ENCODE data around the gene CLEC2D.
A peak's percentile ranks its signal among the peaks of the same experiment; 100 is the strongest.
"Not testable (repeated sequence)": the region's sequence is repeated elsewhere in the genome, so short reads cannot be mapped to it uniquely, and the experiment has no call there.

The CLEC2D gene

DNA sequence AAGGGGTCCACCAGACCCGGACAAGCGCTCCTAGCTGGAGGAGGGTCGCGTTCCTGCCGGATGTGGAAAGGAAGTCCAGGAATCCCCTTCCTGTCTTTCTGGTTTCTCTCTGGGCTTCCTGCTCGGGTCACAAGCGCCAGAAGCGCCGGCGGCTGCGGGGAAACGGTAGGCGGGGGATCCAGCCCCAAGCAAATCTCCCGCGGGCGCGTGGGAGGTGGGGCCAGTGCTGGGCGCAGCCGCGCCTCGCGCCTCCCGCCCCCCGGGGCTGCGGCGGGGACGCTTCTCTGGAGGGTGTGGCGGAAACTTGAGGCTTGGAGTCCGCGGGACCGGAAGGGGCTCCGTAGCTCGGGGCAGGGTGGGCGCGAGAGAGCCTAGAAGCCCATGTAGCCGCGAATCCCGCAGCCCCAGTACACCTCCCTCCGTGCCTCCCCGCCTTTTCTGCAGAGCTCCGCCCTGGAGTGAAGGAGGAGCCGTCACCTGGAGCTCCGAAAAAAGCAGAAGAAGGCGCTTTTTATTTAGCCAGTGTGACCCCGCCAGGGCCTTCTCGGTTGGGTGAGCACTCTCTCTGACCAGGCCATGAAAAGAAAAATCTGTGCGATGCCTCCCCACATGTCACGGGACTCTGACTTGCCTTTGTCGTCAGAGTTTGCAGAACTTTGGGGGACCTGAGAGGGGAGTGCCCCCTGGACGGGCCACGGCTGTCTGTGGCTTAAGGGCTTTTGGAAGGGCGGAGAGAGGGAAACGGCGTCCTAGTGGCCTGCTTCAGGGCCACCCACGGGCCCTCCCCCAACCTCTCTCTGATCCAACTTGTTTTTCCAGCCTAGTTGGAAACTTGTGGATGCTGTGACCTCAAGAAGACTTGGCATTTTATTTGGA lies 21.4 kb upstream of the CLEC2D start:
- Mint-ChIP-seq H3K9me3 (peaks cover 8% of the 10 kb centered on the region), H3K4me1 (peaks cover 53% of the 10 kb centered on the region), H3K27ac (peak overlapping the region; percentile 92), H3K36me3 (peaks cover 63% of the 10 kb centered on the region), H3K4me3 (peak overlapping the region; percentile 83)
- DNase-seq (ENCODE audit: low spot score in 2 of 2) (peak; percentile 91 to 94), ATAC-seq (peak; percentile 82)

DNA sequence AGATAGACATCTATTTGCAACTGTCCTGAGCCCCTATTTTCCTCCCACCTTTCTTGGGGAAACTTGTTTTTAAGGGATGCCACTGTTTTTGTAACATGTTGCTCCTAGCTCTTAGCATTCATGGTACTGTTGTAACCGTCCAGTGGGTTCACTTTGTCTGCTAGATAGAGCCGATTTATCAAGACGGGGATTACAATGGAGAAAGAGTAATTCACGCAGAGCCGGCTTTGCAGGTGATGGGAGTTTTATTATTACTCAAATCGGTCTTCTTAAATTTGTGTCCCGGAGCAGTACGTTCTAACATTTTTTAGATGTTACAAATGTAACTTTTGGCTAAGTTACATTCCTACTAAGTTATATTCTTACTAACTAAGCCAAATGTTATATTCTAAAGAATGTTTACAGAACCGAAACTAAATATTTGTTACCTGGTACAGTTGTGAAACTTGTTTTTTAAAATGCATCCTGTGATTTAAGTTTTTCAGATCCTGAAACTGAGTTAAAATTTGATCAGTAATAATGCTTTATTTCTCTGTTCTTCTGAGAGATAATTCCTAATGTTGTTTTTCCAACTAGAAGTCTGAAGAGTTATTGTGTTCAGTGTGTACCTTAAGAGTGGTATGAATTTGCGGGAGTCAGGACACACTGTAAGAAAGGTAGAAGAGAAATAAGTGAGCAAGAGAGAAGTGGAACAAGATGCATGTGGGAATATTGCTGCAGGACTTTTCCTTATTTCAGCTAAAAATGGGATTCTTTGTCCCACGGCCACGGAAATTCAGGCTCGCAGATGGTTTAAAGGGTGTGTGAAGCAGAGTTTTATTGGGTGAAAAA lies 20.6 kb upstream of the CLEC2D start:
- Mint-ChIP-seq H3K4me3 (peak overlapping the region; percentile 83), H3K9me3 (peaks cover 8% of the 10 kb centered on the region), H3K36me3 (peaks cover 71% of the 10 kb centered on the region), H3K27ac (peak overlapping the region; percentile 92), H3K4me1 (peaks cover 53% of the 10 kb centered on the region)
- ATAC-seq (no peak), DNase-seq (ENCODE audit: low spot score in 2 of 2) (no peak)

DNA sequence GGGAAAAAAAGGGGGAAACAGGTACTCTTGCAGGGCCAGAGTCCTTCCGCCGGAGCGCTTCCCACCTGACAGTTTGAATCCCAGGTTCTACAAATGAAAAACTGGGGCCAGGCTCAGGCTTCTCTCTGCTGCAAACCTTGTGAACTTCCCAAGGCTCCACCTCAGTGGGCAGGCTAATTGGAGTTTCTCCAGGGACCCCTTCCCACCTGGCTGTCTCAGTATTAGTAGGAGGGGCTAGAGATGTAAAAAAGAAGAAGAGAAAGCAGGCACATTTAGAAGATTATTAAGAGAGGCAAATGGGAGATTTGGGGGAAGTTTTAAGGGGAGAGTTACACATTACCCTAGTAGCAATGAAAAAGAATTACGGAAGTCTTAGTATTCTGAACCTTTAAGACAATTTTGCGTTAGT lies 20.0 kb upstream of the CLEC2D start:
- Mint-ChIP-seq H3K36me3 (peaks cover 77% of the 10 kb centered on the region), H3K9me3 (peaks cover 8% of the 10 kb centered on the region), H3K27ac (peak overlapping the region; percentile 92), H3K4me3 (peak overlapping the region; percentile 83), H3K4me1 (peaks cover 52% of the 10 kb centered on the region)
- no peak for ATAC-seq
- DNase-seq (ENCODE audit: low spot score in 2 of 2), result no peak

DNA sequence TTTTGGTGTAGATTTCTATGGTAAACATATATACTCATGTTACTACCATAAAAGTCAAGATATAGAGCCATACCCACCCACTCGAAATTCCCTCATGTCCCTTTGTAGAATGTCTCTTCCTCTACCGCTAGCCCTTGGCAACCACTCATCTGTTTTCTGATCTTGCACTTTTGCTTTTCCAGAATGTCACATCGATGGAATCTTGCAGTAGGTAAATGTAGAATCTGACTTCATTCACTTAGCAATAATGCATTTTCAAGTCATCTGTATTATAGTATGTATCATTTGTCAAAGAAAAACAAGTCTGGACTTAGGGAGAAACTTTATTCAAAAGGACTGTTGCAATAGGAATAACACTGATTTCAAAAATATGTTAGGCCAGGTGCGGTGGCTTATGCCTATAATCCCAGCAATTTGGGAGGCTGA lies 19.3 kb upstream of the CLEC2D start:
- peaks cover 82% of the 10 kb centered on the region for H3K36me3 Mint-ChIP-seq
- H3K27ac Mint-ChIP-seq, result peak overlapping the region; percentile 92
- H3K4me3 Mint-ChIP-seq, result peak overlapping the region; percentile 83
- H3K4me1 Mint-ChIP-seq, result peaks cover 52% of the 10 kb centered on the region
- ATAC-seq (no peak), DNase-seq (ENCODE audit: low spot score in 2 of 2) (no peak)
- H3K9me3 Mint-ChIP-seq, result peaks cover 5% of the 10 kb centered on the region

DNA sequence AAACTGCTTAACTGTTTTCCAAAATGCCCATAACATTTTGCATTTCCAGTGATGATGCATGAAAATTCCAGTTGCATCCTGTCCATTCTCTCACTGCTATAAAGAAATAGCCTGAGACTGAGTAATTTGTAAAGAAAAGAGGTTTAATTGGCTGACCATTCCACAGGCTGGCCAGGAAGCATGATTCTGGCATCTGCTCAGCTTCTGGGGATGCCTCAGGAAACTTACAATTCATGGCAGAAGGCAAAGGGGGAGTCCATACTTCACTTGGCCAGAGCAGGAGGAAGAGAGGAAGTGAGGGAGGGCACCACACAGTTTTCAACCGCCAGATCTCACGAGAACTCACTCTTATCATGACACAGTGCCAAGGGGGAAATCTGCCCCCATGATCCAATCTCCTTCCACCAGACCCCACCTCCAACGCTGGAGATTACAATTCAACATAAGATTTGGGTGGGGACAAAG lies 18.2 kb upstream of the CLEC2D start:
- H3K36me3 Mint-ChIP-seq, result peaks cover 87% of the 10 kb centered on the region
- H3K4me1 Mint-ChIP-seq, result peaks cover 58% of the 10 kb centered on the region
- ATAC-seq, result peak; percentile 29
- peak overlapping the region; percentile 92 for H3K27ac Mint-ChIP-seq
- peak overlapping the region; percentile 83 for H3K4me3 Mint-ChIP-seq
- DNase-seq (ENCODE audit: low spot score in 2 of 2), result peak in 1 of 2 donors; percentile 79
- H3K9me3 Mint-ChIP-seq, result peaks cover 2% of the 10 kb centered on the region

DNA sequence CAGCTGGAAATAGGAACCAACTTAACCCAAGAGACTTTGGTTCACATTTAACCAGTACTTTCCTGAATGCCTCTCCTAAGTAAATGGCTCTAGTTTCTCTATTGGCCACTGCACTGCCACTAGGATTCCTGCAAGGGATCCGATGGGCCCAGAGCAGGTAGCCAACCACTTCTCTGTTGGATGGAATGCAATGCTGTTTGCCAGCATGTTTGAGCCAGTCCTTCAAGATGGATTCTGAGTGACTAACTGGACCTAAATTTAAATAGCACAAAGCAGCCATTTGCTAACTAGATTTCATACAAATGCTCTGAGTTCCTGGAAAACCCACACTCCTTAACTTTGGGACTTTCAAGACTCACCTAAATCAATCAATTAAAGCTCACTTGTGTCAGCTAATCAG lies 9.5 kb upstream of the CLEC2D start:
- peak overlapping the region; percentile 71 for H3K27ac Mint-ChIP-seq
- peaks cover 59% of the 10 kb centered on the region for H3K4me1 Mint-ChIP-seq
- ATAC-seq (no peak), DNase-seq (ENCODE audit: low spot score in 2 of 2) (no peak)
- peaks cover 100% of the 10 kb centered on the region for H3K36me3 Mint-ChIP-seq
- H3K9me3 Mint-ChIP-seq, result peaks cover 3% of the 10 kb centered on the region
- H3K4me3 Mint-ChIP-seq, result no peak overlapping the region

DNA sequence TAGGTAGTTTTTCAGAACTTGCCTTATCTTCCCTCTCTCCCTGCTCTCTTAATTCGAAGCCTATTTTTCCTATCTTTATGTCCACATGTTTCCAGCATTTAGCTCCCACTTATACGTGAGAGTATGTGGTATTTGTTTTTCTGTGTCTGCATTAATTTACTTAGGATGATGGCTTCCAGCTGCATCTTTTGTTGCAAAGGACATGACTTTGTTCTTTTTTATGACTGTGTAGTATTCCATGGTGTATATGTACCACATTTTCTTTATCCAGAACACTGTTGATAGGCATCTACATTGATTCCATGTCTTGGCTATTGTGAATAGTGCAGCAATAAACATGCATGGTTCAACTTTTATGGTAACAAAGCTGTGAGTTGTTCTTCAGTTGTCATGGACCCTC lies 7.8 kb upstream of the CLEC2D start:
- no peak overlapping the region for H3K4me3 Mint-ChIP-seq
- peaks cover 96% of the 10 kb centered on the region for H3K36me3 Mint-ChIP-seq
- ATAC-seq (no peak), DNase-seq (ENCODE audit: low spot score in 2 of 2) (no peak)
- H3K4me1 Mint-ChIP-seq, result peaks cover 42% of the 10 kb centered on the region
- H3K27ac Mint-ChIP-seq, result peak overlapping the region; percentile 67
- peaks cover 3% of the 10 kb centered on the region for H3K9me3 Mint-ChIP-seq

DNA sequence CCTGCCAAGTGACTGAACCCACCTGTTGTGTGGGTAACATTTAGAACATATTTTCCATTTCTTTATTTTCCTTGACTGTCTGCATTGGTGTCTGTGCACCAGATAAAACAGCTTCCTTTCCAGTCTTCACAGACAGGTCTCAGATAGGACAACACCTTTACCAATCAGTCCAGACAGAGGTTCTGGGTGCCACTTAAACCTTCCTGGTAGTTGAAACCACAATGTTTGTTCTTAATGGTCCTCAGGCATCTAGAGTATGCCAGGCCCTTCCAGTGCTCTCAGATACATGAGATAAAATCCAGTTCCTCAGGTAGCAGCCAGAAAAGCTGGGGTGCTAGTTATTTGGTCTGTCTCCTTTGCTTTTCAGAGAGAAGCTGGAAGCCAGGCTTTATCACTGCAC lies 7.0 kb upstream of the CLEC2D start:
- no peak overlapping the region for H3K4me3 Mint-ChIP-seq
- ATAC-seq, result peak; percentile 38
- H3K4me1 Mint-ChIP-seq, result peaks cover 42% of the 10 kb centered on the region
- no peak for DNase-seq (ENCODE audit: low spot score in 2 of 2)
- H3K36me3 Mint-ChIP-seq, result peaks cover 96% of the 10 kb centered on the region
- H3K9me3 Mint-ChIP-seq, result peaks cover 3% of the 10 kb centered on the region
- H3K27ac Mint-ChIP-seq, result peak overlapping the region; percentile 67

DNA sequence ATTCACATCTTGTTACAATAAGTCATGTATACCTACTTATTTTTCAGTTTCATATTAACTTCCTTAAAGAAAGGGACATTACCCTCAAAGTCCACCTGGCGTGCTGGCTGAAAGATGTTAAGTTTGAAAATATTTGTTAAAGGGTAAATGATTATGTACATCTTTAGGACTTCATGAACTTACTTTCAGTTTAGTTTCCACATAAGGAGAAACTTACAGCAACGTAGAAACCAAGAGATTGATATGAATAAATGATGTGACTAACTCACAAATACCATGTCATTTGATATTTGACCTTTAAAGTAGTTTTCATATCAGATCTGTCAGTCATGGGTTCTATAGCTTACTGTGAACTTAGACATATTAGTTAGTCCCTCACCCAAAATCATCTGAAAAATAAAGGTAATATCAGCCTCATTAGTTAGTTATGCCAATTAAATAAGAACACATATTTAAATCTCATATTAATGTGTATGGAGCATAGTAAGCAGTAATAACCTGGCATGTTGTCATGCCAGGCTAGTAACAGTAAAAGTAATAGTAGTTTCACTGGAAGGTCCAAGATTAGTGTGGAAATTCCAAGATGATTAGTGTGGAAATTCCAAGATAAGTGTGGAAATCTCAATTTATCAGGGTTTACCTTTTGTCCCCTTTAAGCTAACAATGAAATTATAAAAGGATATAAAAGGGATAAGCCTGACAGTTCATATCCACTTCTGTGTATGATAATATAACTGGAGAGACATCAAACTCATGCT lies 1.9 kb upstream of the CLEC2D start:
- Mint-ChIP-seq H3K4me3 (peak overlapping the region; percentile 79), H3K27ac (peak overlapping the region; percentile 98), H3K9me3 (no peaks in the 10 kb centered on the region), H3K36me3 (peaks cover 90% of the 10 kb centered on the region), H3K4me1 (peaks cover 54% of the 10 kb centered on the region)
- ATAC-seq (peak; percentile 77), DNase-seq (ENCODE audit: low spot score in 2 of 2) (no peak)

DNA sequence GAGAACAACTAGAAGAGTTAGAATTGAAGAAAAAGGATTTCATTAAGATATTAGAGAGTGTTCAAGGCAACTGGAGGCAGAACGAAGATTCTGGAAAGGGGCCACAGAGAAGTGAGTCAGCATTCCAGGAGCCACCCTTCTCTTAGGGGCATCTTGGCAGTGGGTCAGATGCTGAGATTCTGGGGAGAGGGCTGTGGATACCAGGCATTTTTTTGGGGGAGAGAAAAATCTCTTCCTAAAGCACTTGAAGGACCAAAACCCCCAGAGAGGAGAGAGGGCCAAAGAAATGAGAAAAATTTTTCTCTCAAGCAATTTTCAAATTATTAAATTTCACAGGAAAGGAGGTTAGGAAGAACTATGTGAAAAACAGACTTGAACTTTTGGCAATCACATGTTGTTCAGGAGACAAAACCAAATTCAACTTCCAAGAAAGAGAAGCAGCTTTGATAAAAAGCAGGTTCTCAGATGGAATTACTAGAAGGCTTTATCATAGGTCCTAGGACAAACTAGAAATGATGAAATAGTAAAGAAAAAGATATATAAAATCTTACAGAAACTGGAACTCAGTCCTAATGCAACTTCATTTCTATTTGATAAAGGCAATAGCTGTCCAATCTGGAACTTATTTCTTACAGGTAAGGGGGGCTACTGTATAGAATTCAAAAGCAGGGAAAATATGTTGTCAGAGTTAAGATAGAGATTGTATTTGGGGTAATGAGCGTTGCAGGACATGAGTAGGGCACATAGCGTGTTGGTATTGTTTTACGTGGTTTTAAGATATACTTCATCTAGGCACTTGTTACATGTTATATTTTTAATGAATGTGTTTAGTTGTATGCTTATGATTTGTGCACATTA lies 1.1 kb upstream of the CLEC2D start:
- H3K9me3 Mint-ChIP-seq, result no peaks in the 10 kb centered on the region
- no peak for ATAC-seq
- DNase-seq (ENCODE audit: low spot score in 2 of 2), result no peak
- H3K4me1 Mint-ChIP-seq, result peaks cover 54% of the 10 kb centered on the region
- peak overlapping the region; percentile 98 for H3K27ac Mint-ChIP-seq
- H3K4me3 Mint-ChIP-seq, result peak overlapping the region; percentile 79
- peaks cover 90% of the 10 kb centered on the region for H3K36me3 Mint-ChIP-seq

DNA sequence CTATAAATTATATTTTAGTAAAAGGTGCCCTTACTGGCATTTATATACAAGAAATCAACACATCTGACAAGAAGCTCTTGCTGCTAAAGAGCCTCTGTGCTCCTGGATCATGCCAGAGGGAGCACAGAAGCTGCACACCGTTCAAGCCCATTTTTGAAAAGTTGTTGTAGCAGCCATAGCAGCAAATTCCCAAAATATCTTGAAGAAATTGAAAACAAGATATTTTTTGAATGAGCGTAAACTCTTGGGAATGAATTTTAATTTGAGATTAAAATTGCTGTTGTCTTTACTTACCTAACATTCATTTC lies 540 bp upstream of the CLEC2D start:
- ATAC-seq (no peak), DNase-seq (ENCODE audit: low spot score in 2 of 2) (no peak)
- H3K4me1 Mint-ChIP-seq, result peaks cover 51% of the 10 kb centered on the region
- H3K4me3 Mint-ChIP-seq, result peak overlapping the region; percentile 79
- no peaks in the 10 kb centered on the region for H3K9me3 Mint-ChIP-seq
- peak overlapping the region; percentile 98 for H3K27ac Mint-ChIP-seq
- H3K36me3 Mint-ChIP-seq, result peaks cover 90% of the 10 kb centered on the region

DNA sequence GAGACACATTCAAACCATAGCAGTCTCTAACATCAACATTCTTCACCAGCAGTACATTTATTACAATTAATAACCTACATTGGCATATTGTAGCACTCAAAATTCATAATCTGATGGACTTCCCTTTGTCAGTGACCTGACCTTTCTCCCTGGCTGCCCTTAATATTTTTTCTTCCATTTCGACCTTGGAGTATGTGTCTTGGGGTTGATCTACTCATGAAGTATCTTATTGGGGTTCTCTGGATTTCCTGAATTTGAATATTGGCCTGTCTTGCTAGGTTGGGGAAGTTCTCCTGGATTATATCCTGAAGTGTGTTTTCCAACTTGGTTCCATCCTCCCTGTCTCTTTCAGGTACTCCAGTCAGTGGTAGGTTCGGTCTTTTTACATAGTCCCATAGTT lies 2.8 kb downstream of the CLEC2D start:
- H3K4me3 Mint-ChIP-seq, result peak overlapping the region; percentile 79
- H3K9me3 Mint-ChIP-seq; ATAC-seq; DNase-seq (ENCODE audit: low spot score in 2 of 2): not testable (repeated sequence)
- H3K36me3 Mint-ChIP-seq, result peaks cover 94% of the 10 kb centered on the region
- peaks cover 71% of the 10 kb centered on the region for H3K4me1 Mint-ChIP-seq
- H3K27ac Mint-ChIP-seq, result peak overlapping the region; percentile 98

DNA sequence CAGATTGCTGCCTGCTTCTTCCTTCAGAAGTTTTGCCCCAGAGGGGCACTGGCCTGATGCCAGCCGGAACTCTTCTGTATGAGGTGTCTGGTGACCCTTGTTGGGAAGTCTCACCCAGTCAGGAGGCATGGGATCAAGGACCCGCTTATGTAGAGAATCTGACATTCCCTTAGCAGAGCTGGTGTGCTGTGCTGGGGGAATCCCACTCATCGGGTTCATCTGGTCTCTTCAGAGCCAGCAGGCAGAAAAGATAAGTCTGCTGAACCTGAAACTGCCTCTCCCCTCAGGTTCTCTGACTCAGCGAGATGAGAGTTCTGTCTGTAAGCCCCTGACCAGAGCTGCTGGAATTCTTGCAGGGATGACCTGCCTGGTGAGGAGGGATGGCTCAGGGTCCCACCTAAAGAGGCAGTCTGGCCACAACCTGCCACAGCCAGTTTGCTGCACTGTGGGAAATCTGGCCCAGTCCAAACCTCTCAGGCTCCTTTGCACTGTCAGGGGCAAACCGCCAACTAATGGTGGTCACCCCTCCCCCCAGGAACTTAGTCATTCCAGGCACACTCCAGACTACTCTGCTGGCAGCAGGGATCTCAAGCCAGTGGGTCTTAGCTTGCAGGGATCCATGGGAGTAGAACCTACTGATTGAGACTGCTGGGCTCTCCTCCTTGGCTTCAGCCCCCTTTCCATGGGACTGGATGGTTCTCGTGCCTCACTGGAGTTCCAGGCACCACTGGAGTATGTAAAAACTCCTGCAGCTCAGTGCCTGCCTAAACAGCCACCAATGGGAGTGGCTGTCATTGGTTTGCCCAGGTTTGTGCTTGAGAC lies 4.1 kb downstream of the CLEC2D start:
- Mint-ChIP-seq H3K4me1 (peaks cover 71% of the 10 kb centered on the region), H3K27ac (peak overlapping the region; percentile 98), H3K9me3 (no peaks in the 10 kb centered on the region), H3K4me3 (peak overlapping the region; percentile 79), H3K36me3 (peaks cover 95% of the 10 kb centered on the region)
- DNase-seq (ENCODE audit: low spot score in 2 of 2) (peak; percentile 46 to 87), ATAC-seq (peak; percentile 71)

DNA sequence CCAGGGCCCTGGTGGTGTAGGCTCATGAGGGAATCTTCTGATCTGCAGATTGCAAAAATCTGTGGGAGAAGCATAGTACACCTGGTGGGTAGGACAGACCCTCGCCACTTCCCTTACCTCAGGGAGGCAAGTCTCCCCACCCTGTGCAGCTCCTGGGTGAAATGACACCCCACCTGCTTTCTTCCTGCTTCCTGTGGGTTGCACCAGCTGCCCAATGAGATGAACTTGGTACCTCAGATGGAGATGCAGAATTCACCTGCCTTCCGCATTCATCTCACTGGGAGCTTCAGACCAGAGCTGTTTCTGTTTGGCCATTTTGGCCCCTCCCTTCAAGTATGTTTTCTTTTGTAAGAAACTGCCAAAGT lies 4.7 kb downstream of the CLEC2D start:
- ATAC-seq, result peak; percentile 5
- H3K36me3 Mint-ChIP-seq, result peaks cover 100% of the 10 kb centered on the region
- H3K4me1 Mint-ChIP-seq, result peaks cover 69% of the 10 kb centered on the region
- H3K27ac Mint-ChIP-seq, result peak overlapping the region; percentile 98
- DNase-seq (ENCODE audit: low spot score in 2 of 2), result peak in 1 of 2 donors; percentile 68
- H3K4me3 Mint-ChIP-seq, result peak overlapping the region; percentile 79
- H3K9me3 Mint-ChIP-seq, result no peaks in the 10 kb centered on the region
